ENCODE measurements around the gene PLXNA4.

PLXNA4 gene

DNA sequence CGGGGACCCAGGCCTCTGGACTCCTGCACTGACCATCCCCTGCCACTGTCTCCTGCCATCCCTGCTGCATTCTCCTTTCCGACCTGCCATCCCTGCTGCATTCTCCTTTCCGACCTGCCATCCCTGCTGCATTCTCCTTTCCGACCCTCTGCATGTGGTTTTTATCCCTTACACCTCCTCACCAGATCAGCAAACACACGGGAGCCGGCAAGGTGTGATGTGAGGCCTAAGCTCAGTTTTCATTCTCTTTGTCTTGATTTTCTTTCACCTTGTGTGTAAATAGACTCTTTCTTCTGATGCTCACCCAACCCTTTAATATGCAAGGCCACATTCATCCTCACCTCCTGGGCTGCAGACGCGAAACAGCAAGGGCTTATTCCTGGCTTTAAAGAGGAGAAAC is 11.4 kb downstream of the PLXNA4 start:
- no peak overlapping the region for H3K4me3 Mint-ChIP-seq
- no peak for DNase-seq
- peaks cover 43% of the 10 kb centered on the region for H3K27me3 Mint-ChIP-seq
- H3K4me1 Mint-ChIP-seq (ENCODE audit: low read depth): no peaks in the 10 kb centered on the region
- H3K36me3 Mint-ChIP-seq (ENCODE audit: low read depth): no peaks in the 10 kb centered on the region
- H3K27ac Mint-ChIP-seq: no peak overlapping the region
- no peaks in the 10 kb centered on the region for H3K9me3 Mint-ChIP-seq

DNA sequence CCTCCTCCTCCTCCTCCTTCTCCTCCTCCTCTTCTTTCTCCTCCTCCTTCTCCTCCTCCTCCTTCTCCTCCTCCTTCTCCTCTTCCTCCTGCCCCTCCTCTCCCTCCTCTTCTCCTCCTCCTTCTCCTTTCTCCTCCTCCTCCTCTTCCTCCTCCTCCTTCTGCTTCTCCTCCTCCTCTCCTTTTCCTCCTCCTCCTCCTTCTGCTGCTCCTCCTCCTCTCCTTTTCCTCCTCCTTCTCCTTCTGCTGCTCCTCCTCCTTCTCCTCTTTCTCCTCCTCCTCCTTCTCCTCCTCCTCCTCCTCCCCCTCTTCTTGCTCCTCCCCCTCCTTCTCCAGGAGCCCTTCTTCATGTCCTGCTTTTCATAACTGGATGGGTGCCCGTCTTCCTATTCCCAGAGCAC is 12.2 kb downstream of the PLXNA4 start:
- H3K4me3 Mint-ChIP-seq: no peak overlapping the region
- H3K9me3 Mint-ChIP-seq: no peaks in the 10 kb centered on the region
- no peak for DNase-seq
- H3K27me3 Mint-ChIP-seq: peaks cover 43% of the 10 kb centered on the region
- no peaks in the 10 kb centered on the region for H3K36me3 Mint-ChIP-seq (ENCODE audit: low read depth)
- H3K27ac Mint-ChIP-seq: no peak overlapping the region
- no peaks in the 10 kb centered on the region for H3K4me1 Mint-ChIP-seq (ENCODE audit: low read depth)

DNA sequence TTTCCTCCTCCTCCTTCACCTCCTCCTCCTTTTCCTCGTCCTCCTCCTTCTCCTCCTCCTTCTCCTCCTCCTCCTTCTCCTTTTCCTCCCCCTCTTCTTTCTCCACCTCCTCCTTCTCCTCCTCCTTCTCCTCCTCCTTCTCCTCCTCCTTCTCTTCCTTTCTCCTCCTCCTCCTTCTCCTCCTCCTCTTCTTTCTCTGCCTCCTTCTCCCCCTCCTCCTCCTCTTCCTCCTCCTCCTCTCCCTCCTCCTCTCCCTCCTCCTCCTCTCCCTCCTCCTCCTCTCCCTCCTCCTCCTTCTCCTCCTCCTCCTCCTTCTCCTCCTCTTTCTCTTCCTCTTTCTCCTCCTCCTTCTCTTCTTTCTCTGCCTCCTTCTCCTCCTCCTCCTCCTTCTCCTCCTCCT is 13.6 kb downstream of the PLXNA4 start:
- Mint-ChIP-seq H3K27me3 (peaks cover 34% of the 10 kb centered on the region), H3K9me3 (no peaks in the 10 kb centered on the region), H3K27ac (no peak overlapping the region), H3K4me3 (no peak overlapping the region), H3K36me3 (ENCODE audit: low read depth) (no peaks in the 10 kb centered on the region), H3K4me1 (ENCODE audit: low read depth) (peaks cover 1% of the 10 kb centered on the region)
- DNase-seq: no peak

DNA sequence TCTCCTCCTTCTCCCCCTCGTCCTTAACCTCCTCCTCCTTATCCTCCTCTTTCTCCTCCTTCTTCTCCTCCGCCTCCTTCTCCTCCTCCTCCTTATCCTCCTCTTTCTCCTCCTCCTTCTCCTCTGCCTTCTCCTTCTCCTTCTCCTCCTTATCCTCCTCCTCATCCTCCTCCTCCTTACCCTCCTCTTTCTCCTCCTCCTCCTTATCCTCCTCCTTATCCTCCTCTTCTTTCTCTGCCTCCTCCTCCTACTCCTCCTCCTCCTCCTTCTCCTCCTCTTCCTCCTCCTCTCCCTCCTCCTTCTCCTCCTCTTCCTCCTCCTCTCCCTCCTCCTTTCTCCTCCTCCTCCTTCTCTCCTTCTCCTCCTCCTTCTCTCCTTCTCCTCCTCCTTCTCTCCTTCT is 14.5 kb downstream of the PLXNA4 start:
- H3K36me3 Mint-ChIP-seq (ENCODE audit: low read depth): no peaks in the 10 kb centered on the region
- no peaks in the 10 kb centered on the region for H3K9me3 Mint-ChIP-seq
- H3K27me3 Mint-ChIP-seq: peaks cover 25% of the 10 kb centered on the region
- no peak overlapping the region for H3K4me3 Mint-ChIP-seq
- DNase-seq: no peak
- no peak overlapping the region for H3K27ac Mint-ChIP-seq
- peaks cover 4% of the 10 kb centered on the region for H3K4me1 Mint-ChIP-seq (ENCODE audit: low read depth)

DNA sequence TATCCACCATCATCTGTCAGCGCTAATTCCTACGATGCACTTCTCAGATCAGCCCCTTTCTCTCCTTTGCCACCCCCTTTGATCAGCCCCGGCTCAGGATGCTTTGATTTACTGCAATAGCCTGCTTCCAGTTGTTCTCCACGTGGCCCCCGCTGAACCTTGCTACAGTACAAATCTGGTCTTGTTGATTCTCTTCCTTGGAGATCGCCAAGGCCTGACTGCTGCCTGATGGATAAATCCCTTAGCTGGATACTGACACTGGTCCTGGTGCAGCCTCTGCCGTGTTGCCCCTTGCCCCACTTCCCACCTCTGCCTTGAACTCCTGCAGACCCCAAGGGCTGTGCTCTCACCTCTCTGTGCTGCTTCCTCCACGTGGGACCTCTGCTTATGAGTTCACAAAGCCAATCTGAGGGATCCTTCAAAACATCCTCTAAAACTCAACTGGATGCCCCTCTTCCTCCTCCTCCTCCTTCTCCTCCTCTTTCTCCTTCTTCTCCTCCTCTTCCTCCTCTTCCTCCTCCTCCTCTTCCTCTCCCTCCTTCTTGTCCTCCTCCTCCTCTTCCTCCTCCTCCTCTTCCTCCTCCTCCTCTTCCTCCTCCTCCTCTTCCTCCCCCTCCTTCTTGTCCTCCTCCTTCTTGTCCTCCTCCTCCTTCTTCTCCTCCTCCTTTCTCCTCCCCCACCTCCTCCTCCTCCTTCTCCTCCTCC is 15.3 kb downstream of the PLXNA4 start:
- Mint-ChIP-seq H3K4me1 (ENCODE audit: low read depth) (peaks cover 4% of the 10 kb centered on the region), H3K9me3 (no peaks in the 10 kb centered on the region), H3K4me3 (no peak overlapping the region), H3K36me3 (ENCODE audit: low read depth) (no peaks in the 10 kb centered on the region), H3K27ac (no peak overlapping the region), H3K27me3 (peaks cover 17% of the 10 kb centered on the region)
- no peak for DNase-seq

DNA sequence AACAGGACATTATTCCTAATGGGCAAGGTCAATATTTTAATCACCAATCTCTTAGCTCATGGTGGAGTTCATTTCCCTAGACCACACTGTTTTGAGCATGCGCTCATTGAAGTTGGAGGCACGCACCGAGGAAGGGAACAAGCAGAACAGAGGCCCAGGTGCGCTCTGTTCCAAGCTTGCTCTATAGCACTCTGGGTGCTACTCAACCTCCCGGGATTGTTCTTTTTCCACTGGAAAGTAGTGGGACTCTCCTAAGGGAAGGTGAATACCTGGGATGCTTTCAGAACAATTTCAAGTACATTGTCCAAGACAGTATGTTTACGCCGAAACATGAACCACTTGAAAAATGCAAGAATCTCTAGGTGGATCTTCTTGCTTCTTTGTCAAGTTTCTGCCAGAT is 16.2 kb downstream of the PLXNA4 start:
- H3K4me1 Mint-ChIP-seq (ENCODE audit: low read depth): peaks cover 4% of the 10 kb centered on the region
- peaks cover 10% of the 10 kb centered on the region for H3K27me3 Mint-ChIP-seq
- no peaks in the 10 kb centered on the region for H3K9me3 Mint-ChIP-seq
- H3K27ac Mint-ChIP-seq: no peak overlapping the region
- DNase-seq: no peak
- no peak overlapping the region for H3K4me3 Mint-ChIP-seq
- no peaks in the 10 kb centered on the region for H3K36me3 Mint-ChIP-seq (ENCODE audit: low read depth)

DNA sequence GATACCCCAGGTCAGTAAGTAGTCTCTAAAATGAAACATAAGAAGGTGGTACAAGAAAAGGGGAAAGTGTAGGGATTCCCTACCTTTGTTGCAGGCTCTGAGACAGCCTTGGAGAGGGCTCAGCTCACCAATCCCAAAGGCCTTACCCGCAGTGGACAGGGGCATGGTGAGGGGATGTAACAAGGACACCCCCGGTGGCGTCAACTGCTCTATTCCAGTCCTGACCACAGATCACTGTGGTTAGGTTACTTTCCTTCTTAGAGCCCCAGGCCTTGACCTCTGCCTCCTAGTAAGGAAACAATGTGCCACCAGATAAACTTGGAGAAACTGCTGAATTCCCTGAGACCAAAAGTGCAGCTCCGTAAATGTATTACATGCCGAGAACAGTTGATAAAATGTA is 17.5 kb downstream of the PLXNA4 start:
- Mint-ChIP-seq H3K9me3 (peaks cover 2% of the 10 kb centered on the region), H3K36me3 (ENCODE audit: low read depth) (no peaks in the 10 kb centered on the region), H3K27ac (no peak overlapping the region), H3K4me3 (no peak overlapping the region), H3K27me3 (no peaks in the 10 kb centered on the region), H3K4me1 (ENCODE audit: low read depth) (peaks cover 4% of the 10 kb centered on the region)
- DNase-seq: no peak

DNA sequence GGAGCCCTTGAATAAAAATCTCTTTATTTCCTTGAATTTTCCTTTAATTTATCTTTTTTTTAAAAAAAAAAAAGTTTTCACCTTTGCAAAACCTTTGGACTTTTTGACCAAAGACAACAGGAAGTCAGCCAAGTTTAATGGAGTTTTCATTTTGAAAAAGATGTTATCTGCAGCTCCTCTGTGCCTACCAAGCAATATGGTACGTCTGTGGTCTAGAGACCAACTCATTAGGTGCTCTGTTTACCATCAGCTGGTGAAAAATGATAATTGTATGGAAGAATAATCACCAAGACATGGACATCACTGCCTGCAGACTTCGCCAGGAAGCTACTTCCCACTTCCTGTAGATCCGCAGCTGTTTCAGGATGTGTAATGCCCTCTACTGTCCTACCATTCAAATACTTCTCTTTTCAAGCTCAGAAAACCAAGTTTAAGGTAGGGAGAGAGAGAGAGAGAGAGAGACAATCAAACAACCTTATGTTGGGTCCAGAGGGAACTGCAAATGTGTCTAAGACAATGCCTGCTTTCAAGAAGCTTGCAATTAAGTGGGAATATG is 18.7 kb downstream of the PLXNA4 start:
- Mint-ChIP-seq H3K4me1 (ENCODE audit: low read depth) (peaks cover 4% of the 10 kb centered on the region), H3K9me3 (peaks cover 7% of the 10 kb centered on the region), H3K27me3 (no peaks in the 10 kb centered on the region), H3K36me3 (ENCODE audit: low read depth) (no peaks in the 10 kb centered on the region), H3K4me3 (no peak overlapping the region), H3K27ac (no peak overlapping the region)
- DNase-seq: no peak

DNA sequence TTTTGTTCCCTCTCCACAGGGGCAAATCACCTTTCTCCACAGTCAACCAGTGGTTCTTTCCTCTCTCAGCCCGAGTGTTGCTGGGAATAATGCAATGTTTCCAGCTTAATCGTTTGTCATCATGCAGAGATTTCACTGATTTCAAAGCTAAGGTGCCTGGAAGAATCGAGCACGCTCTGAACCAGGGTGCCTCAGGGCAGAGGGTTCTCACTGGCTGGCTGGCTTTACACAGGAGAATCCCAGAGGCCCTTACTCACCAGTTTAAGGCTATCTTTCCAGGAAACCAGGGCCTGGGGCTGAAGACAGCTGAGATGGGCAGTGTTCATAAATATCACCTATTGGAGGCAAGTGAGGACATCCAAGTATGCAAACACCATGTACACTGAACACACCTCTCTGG is 21.8 kb downstream of the PLXNA4 start:
- Mint-ChIP-seq H3K4me3 (no peak overlapping the region), H3K4me1 (ENCODE audit: low read depth) (peaks cover 4% of the 10 kb centered on the region), H3K36me3 (ENCODE audit: low read depth) (no peaks in the 10 kb centered on the region), H3K27me3 (peaks cover 3% of the 10 kb centered on the region), H3K27ac (no peak overlapping the region), H3K9me3 (peaks cover 14% of the 10 kb centered on the region)
- DNase-seq: no peak

DNA sequence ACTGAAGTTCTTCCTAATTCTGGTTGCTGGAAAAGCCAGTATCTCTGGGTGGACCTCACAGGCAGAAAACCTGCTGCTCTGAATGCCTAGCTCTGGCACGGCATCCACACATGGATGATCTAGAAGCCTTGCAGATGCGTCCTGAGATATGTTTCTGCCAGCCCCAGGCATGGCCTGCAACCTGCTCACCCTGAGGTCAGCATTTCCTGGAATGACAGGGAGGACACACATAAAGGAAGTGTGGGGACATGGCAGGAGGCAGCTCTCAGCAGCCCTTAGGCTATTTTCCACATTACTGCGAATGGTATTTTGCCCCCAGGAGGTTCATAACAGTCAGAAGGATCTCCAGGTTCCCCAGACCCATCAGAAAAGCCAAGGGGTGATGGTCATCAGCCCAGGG is 23.2 kb downstream of the PLXNA4 start:
- Mint-ChIP-seq H3K4me1 (ENCODE audit: low read depth) (peaks cover 12% of the 10 kb centered on the region), H3K27ac (no peak overlapping the region), H3K4me3 (no peak overlapping the region), H3K9me3 (peaks cover 14% of the 10 kb centered on the region), H3K36me3 (ENCODE audit: low read depth) (no peaks in the 10 kb centered on the region), H3K27me3 (peaks cover 3% of the 10 kb centered on the region)
- no peak for DNase-seq

DNA sequence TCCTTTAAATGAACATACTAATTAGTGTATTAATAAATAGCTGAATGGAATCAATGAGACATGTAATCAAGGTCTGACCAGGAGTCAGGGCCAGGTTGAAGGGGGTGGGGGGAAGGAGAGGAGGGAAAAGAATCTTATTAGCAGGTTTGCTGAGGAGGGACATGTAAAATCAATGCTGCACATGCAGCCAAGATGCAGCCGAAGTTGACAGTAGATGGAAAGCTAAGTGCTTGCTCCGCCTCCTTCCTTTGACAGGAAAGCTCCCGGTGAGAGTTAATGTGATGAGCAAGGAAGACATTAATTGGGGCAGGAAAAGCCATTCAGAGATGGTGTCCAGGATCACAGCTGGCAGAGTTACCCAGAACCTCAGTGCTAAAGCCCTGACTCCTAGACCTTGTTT is 24.4 kb downstream of the PLXNA4 start:
- no peaks in the 10 kb centered on the region for H3K36me3 Mint-ChIP-seq (ENCODE audit: low read depth)
- peaks cover 9% of the 10 kb centered on the region for H3K4me1 Mint-ChIP-seq (ENCODE audit: low read depth)
- H3K4me3 Mint-ChIP-seq: no peak overlapping the region
- peaks cover 3% of the 10 kb centered on the region for H3K27me3 Mint-ChIP-seq
- no peak for DNase-seq
- H3K9me3 Mint-ChIP-seq: peaks cover 14% of the 10 kb centered on the region
- H3K27ac Mint-ChIP-seq: no peak overlapping the region

DNA sequence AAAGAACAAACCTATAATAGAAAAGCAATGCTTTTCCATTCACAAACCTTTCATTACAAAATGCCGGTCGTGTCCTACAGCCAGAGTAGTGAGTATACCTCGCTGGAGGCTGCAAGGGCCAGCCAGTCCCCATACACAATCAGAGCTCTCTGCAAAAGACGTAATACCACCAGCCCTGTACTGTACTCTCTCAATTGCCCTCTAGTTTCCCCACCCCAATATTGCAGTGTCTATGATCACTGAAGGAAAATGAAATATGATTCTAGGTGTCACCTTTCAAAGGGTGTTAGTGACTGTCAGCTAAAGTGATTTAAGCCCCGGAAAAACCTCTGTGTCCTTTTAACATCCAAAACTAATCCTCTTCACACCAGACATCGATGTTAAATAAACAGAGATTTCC is 24.8 kb downstream of the PLXNA4 start:
- DNase-seq: no peak
- H3K4me1 Mint-ChIP-seq (ENCODE audit: low read depth): peaks cover 9% of the 10 kb centered on the region
- H3K36me3 Mint-ChIP-seq (ENCODE audit: low read depth): no peaks in the 10 kb centered on the region
- no peak overlapping the region for H3K27ac Mint-ChIP-seq
- H3K27me3 Mint-ChIP-seq: peaks cover 3% of the 10 kb centered on the region
- no peak overlapping the region for H3K4me3 Mint-ChIP-seq
- H3K9me3 Mint-ChIP-seq: peaks cover 14% of the 10 kb centered on the region

DNA sequence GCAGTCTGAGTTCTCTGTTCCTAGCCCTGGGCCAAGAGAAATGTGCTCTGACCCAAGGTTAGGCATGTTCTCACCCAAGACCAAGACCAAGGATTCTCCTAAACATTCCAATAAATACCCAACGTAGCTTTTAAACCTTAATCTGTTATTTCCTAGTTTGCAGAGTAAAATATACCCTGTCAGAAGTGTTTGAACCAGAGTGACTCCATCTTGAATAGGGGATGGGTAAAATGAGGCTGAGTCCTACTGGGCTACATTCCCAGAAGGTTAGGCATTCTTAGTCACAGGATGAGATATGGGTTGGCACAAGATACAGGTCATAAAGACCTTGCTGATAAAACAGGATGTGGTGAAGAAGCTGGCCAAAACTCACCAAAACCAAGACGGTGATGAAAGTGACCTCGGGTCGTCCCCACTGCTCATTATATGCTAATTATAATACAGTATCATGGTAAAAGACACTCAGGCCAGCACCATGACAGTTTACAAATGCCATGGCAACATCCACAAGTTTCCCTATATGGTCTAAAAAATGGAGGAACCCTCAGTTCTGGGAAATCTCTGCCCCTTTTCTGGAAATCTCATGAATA is 27.7 kb downstream of the PLXNA4 start:
- H3K27ac Mint-ChIP-seq: no peak overlapping the region
- H3K36me3 Mint-ChIP-seq (ENCODE audit: low read depth): no peaks in the 10 kb centered on the region
- peaks cover 15% of the 10 kb centered on the region for H3K4me1 Mint-ChIP-seq (ENCODE audit: low read depth)
- no peak overlapping the region for H3K4me3 Mint-ChIP-seq
- no peak for DNase-seq
- H3K27me3 Mint-ChIP-seq: peaks cover 3% of the 10 kb centered on the region
- H3K9me3 Mint-ChIP-seq: peaks cover 13% of the 10 kb centered on the region

DNA sequence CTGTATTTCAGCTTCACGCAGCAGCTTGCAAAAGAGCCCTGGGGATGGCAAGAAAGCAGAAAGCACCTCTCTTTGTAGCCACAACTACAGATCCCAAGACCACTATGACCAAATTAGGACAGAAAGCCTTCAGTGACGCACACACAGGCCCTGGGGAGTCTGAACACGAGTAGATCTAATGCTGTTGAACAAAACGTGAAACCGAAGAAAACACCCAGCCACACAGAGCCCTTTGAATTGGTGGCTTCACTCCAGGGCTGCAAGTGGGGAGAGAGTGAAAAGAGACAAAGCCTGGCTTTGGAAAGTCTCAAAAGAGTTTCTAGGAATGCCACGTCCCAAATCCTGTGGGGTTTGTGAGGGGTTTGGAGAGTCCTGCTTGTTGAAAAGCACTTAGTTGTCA is 28.4 kb downstream of the PLXNA4 start:
- Mint-ChIP-seq H3K27ac (no peak overlapping the region), H3K36me3 (ENCODE audit: low read depth) (no peaks in the 10 kb centered on the region), H3K9me3 (peaks cover 15% of the 10 kb centered on the region), H3K27me3 (peaks cover 3% of the 10 kb centered on the region), H3K4me3 (no peak overlapping the region), H3K4me1 (ENCODE audit: low read depth) (peaks cover 15% of the 10 kb centered on the region)
- DNase-seq: no peak

DNA sequence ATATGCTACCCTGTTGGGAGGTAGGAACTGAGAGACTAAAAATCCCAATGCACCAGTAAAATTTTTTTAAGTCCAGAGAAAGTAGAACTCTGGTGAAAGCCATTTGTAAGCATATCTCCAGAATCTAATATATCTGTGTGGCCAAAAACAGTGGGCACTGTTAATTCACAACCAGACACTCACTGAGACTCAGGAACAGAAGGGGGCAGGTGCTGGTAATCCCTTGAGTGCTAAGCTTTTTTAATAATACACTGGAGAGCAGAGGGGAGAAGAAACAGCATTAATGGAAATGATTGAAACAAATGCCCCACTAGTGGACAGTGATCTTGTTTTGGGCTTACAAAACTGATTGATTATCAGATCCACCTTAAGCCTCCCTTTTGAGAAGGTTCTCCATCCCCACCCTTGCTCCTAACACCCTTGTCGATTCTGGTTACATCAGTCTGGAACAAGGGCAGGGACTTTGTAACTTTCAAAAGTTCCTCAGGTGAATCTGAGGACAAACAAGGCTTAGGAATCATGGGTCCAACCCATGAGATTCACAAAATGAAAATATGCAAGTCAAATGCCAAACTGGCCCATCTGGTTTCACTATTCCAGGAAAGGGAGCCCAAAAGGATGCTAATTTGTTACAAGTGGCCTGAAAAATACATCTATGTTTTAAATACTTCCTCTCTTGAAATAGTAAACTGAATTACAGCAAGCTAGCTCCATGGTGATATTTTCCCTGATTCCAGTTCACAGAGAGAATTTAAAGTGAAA is 29.7 kb downstream of the PLXNA4 start:
- H3K36me3 Mint-ChIP-seq (ENCODE audit: low read depth): no peaks in the 10 kb centered on the region
- peaks cover 17% of the 10 kb centered on the region for H3K4me1 Mint-ChIP-seq (ENCODE audit: low read depth)
- peaks cover 3% of the 10 kb centered on the region for H3K27me3 Mint-ChIP-seq
- H3K27ac Mint-ChIP-seq: no peak overlapping the region
- DNase-seq: no peak
- H3K4me3 Mint-ChIP-seq: no peak overlapping the region
- H3K9me3 Mint-ChIP-seq: peaks cover 15% of the 10 kb centered on the region
